Smooth muscle cell (in vitro differentiated cells): ENCODE results near the gene CHST11. TPM values are rescaled to one million over a fixed set of nuclear protein-coding genes. Genes with fewer than 3 reads are reported as not detected.

Source experiments
- DNase-seq: peaks from one replicate; lab custom pipeline; 2025; ENCODE audit not compliant: unreplicated experiment; lab: John Stamatoyannopoulos, UW
- H2AFZ ChIP-seq: fragments of 200-600 bp; sonication (generic); 2 replicates; pipeline ENCODE4 v1.6.0; 2016; ENCODE audit warnings: antibody characterized with exemption, low read depth, mild to moderate bottlenecking
- H3F3A ChIP-seq: fragments of 200-600 bp; sonication (generic); 2 replicates; pipeline ENCODE4 v1.6.0; 2017; ENCODE audit warnings: antibody characterized with exemption, low read depth
- H3K27ac ChIP-seq: fragments of 200-600 bp; sonication (generic); 2 replicates; pipeline ENCODE4 v1.5.1; 2016; ENCODE audit warnings: low read depth, mild to moderate bottlenecking
- H3K27me3 ChIP-seq: fragments of 200-600 bp; sonication (generic); 2 replicates; pipeline ENCODE4 v1.6.1; 2016; ENCODE audit warnings: low read depth, mild to moderate bottlenecking
- H3K36me3 ChIP-seq: fragments of 200-600 bp; sonication (generic); 2 replicates; pipeline ENCODE4 v1.5.1; 2016; ENCODE audit warnings: low read depth
- H3K4me1 ChIP-seq: fragments of 200-600 bp; sonication (generic); 2 replicates; pipeline ENCODE4 v1.5.1; 2016; ENCODE audit warnings: low read depth
- H3K4me2 ChIP-seq: fragments of 200-600 bp; sonication (generic); 2 replicates; pipeline ENCODE4 v1.6.0; 2016; ENCODE audit warnings: mild to moderate bottlenecking
- H3K4me3 ChIP-seq: fragments of 200-600 bp; sonication (generic); 2 replicates; pipeline ENCODE4 v1.5.1; 2016; ENCODE audit warnings: mild to moderate bottlenecking
- H3K79me2 ChIP-seq: fragments of 200-600 bp; sonication (generic); 2 replicates; pipeline ENCODE4 v1.6.0; 2016; ENCODE audit warnings: low read depth, mild to moderate bottlenecking
- H3K9ac ChIP-seq: fragments of 200-600 bp; sonication (generic); 2 replicates; pipeline ENCODE4 v1.6.0; 2016; ENCODE audit warnings: low read depth
- H3K9me3 ChIP-seq: fragments of 200-600 bp; sonication (generic); replicated peaks from 2 replicates; pipeline ENCODE4 v1.5.1; 2016; ENCODE audit warnings: low read depth
- H4K20me1 ChIP-seq: fragments of 200-600 bp; sonication (generic); 2 replicates; pipeline ENCODE4 v1.6.0; 2016; ENCODE audit warnings: low read depth
- CTCF ChIP-seq: fragments of 200-600 bp; sonication (generic); IDR thresholded peaks from 2 replicates; pipeline ENCODE4 v1.5.1; 2017; ENCODE audit warnings: borderline replicate concordance, mild to moderate bottlenecking, antibody characterized with exemption; ENCODE audit not compliant: insufficient read depth, poor library complexity, severe bottlenecking
- WGBS: methylation state at CpG from one replicate; pipeline ENCODE4 v1.1.7; 2016; ENCODE audit warnings: low lambda C conversion rate; 5-methylcytosine and 5-hydroxymethylcytosine counted together
- polyA plus RNA-seq: library from polyadenylated mRNA; unstranded; fragments of >200 nt; fragmentation: Nextera tagmentation; extraction: Ambion mirVana; gene quantifications from 2 replicates; pipeline ENCODE4 v1.2.1, GENCODE V29; 2016
- total RNA-seq: library from RNA; depleted of rRNA; stranded (reverse); fragments of >200 nt; gene quantifications from 2 replicates; pipeline ENCODE4 v1.2.3, GENCODE V29; 2014

CHST11 gene
- total and polyA plus RNA-seq, 2 experiments from 2014 or later: 6.9 to 10.2 TPM

- no peak overlapping the region for H3K4me3 ChIP-seq
- H3F3A ChIP-seq: no peaks in the 10 kb centered on the region
- no peak overlapping the region for H3K27ac ChIP-seq
- no peaks in the 10 kb centered on the region for H3K4me1 ChIP-seq
- no peaks in the 10 kb centered on the region for H4K20me1 ChIP-seq
- WGBS: 100% methylated on average over 1 of the region's 1 CpG
- H3K79me2 ChIP-seq: no peaks in the 10 kb centered on the region
- no peak overlapping the region for H3K9ac ChIP-seq
- no peak overlapping the region for H3K4me2 ChIP-seq
- H2AFZ ChIP-seq: no peak overlapping the region
- no peak for TF ChIP-seq CTCF
- H3K9me3 ChIP-seq: no peaks in the 10 kb centered on the region
- H3K27me3 ChIP-seq: no peaks in the 10 kb centered on the region
- H3K36me3 ChIP-seq: no peaks in the 10 kb centered on the region
- DNase-seq: no peak
Observed at GRCh38 chr12:104772336-104772735, 315.6 kb downstream of the CHST11 start.

DNA sequence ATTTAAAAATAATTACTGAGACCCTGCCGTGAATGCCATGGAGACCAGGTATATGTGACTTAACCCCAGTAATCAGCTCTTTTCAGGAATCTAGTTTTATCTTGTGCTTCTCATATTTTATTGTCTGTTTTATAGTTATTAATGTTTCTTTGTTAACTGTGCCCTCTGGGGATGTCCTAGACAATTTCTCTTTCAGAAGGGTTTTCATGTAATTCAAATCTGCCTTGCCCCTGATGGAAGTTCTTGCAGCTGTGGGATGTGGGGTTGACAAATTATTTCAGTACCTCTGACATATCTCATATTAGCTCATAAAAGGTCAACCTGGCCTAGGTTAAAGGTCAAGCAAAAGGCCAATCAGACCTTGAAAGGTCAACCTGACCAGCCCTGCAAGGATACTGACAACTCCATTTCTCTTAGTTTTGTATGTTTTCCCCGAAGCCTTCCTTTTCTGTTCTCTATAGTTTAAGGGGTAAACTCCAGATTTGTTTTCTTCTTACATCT, 319.0 kb downstream of the CHST11 start:
- Histone ChIP-seq H3K4me1 (no peaks in the 10 kb centered on the region), H3K4me3 (no peak overlapping the region), H3K36me3 (no peaks in the 10 kb centered on the region), H3K4me2 (no peak overlapping the region), H2AFZ (no peak overlapping the region), H4K20me1 (no peaks in the 10 kb centered on the region), H3K9me3 (no peaks in the 10 kb centered on the region), H3K79me2 (no peaks in the 10 kb centered on the region), H3K27ac (no peak overlapping the region), H3K9ac (no peak overlapping the region), H3K27me3 (no peaks in the 10 kb centered on the region), H3F3A (no peaks in the 10 kb centered on the region)
- no peak for DNase-seq
- no peak for TF ChIP-seq CTCF
- 93% methylated on average over 2 of the region's 2 CpGs for WGBS

- Histone ChIP-seq H2AFZ (no peak overlapping the region), H3K27me3 (no peaks in the 10 kb centered on the region), H3K9me3 (no peaks in the 10 kb centered on the region), H4K20me1 (no peaks in the 10 kb centered on the region), H3K4me2 (no peak overlapping the region), H3K36me3 (no peaks in the 10 kb centered on the region), H3K27ac (no peak overlapping the region), H3K4me1 (no peaks in the 10 kb centered on the region), H3F3A (no peaks in the 10 kb centered on the region), H3K9ac (no peak overlapping the region), H3K4me3 (no peak overlapping the region), H3K79me2 (no peaks in the 10 kb centered on the region)
- TF ChIP-seq CTCF: no peak
- WGBS: 64% methylated on average over 2 of the region's 2 CpGs
- no peak for DNase-seq
Observed at GRCh38 chr12:104779134-104779533, 322.4 kb downstream of the CHST11 start.

DNA sequence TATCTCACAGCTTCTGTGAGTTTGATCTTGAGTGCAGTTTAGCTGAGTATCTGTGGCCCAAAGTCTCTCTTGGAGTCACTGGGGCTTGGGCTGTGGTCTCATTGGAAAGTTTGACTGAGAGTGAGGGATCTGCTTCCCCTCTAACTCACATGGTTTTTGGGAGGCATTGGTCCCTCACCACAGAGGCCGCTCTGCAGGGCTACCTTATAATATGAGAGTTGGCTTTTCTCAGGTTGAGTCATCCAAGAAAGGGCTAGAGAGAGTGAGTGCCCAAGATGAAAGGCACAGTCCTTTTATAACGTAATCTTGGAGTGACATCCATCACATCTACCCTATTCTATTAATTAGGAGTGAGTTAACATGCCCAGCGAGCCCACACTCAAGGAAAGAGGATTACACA, 325.5 kb downstream of the CHST11 start:
- no peak for TF ChIP-seq CTCF
- 92% methylated on average over 3 of the region's 3 CpGs for WGBS

More for the DNA sequence above, 325.5 kb downstream of the CHST11 start:
- Histone ChIP-seq H3K4me1 (peaks cover 6% of the 10 kb centered on the region), H3K36me3 (no peaks in the 10 kb centered on the region), H3K27ac (no peak overlapping the region), H3F3A (no peaks in the 10 kb centered on the region), H3K9ac (no peak overlapping the region), H2AFZ (no peak overlapping the region), H3K9me3 (no peaks in the 10 kb centered on the region), H3K4me2 (no peak overlapping the region), H4K20me1 (no peaks in the 10 kb centered on the region), H3K79me2 (no peaks in the 10 kb centered on the region), H3K4me3 (no peak overlapping the region), H3K27me3 (no peaks in the 10 kb centered on the region)
- no peak for DNase-seq
